ENCODE measurements around the gene TEAD2.
A peak's percentile ranks its signal among the peaks of the same experiment; 100 is the strongest.

Gene TEAD2

GRCh38 chr19:49362048-49362928 lies at the start of gene TEAD2:
Gene TEAD2 (minus strand): TSS chr19:49362416. CDS start chr19:49360075, 2,341 bp downstream.
- no peak for DNase-seq

- DNase-seq = no peak
These were observed 49.6 kb upstream of the TEAD2 start for GRCh38 chr19:49411681-49412326.

- peak; percentile 57 for DNase-seq
These were observed 47.3 kb upstream of the TEAD2 start for GRCh38 chr19:49409441-49410029.

GRCh38 chr19:49408816-49409440 lies 46.7 kb upstream of the TEAD2 start:
- DNase-seq = no peak

GRCh38 chr19:49407482-49408015 lies 45.3 kb upstream of the TEAD2 start:
- DNase-seq = no peak

GRCh38 chr19:49407079-49407478 lies 44.9 kb upstream of the TEAD2 start:
- no peak for DNase-seq

GRCh38 chr19:49403404-49404187 lies 41.4 kb upstream of the TEAD2 start:
- DNase-seq = peak; percentile 99

GRCh38 chr19:49400029-49400428 lies 37.8 kb upstream of the TEAD2 start:
- DNase-seq = no peak

- DNase-seq = no peak
These were observed 36.7 kb upstream of the TEAD2 start for GRCh38 chr19:49398931-49399330.

GRCh38 chr19:49398001-49398615 lies 35.9 kb upstream of the TEAD2 start:
- no peak for DNase-seq

- DNase-seq = no peak
These were observed 34.7 kb upstream of the TEAD2 start for GRCh38 chr19:49396738-49397505.

GRCh38 chr19:49395581-49396407 lies 33.6 kb upstream of the TEAD2 start:
- DNase-seq = no peak

- DNase-seq = no peak
These were observed 31.7 kb upstream of the TEAD2 start for GRCh38 chr19:49393881-49394280.

GRCh38 chr19:49391581-49392399 lies 29.6 kb upstream of the TEAD2 start:
- DNase-seq = peak; percentile 87

GRCh38 chr19:49390929-49391359 lies 28.7 kb upstream of the TEAD2 start:
- no peak for DNase-seq

- DNase-seq = peak; percentile 23
These were observed 28.1 kb upstream of the TEAD2 start for GRCh38 chr19:49390131-49390928.

GRCh38 chr19:49389406-49389805 lies 27.2 kb upstream of the TEAD2 start:
- no peak for DNase-seq

- peak; percentile 56 for DNase-seq
These were observed 25.7 kb upstream of the TEAD2 start, which contains the start of gene KASH5 for GRCh38 chr19:49387936-49388372. Gene KASH5 (plus strand): TSS chr19:49388249. CDS start chr19:49390884, 2,635 bp downstream.

Measured in NCI-H146 (cell line).